HG02870 (cell line): ENCODE measurements around the gene CDKL1.

Experiments used
- ATAC-seq: cut with Tn5 transposase; IDR thresholded peaks from one replicate; pipeline ENCODE4 v1.9.1; 2021; ENCODE audit warnings: mild to moderate bottlenecking, moderate library complexity; ENCODE audit not compliant: unreplicated experiment

Gene CDKL1

GRCh38 chr14:50396631-50397389, at the start of gene CDKL1:
CDKL1 (minus strand) TSS chr14:50396881; CDS start chr14:50395868, 1,013 bp downstream.
- ATAC-seq: peak; percentile 46

GRCh38 chr14:50434528-50434927, 37.8 kb upstream of the CDKL1 start:
- no peak for ATAC-seq

- no peak for ATAC-seq
Measured at GRCh38 chr14:50432131-50432530, 35.5 kb upstream of the CDKL1 start.

GRCh38 chr14:50425816-50426215, 29.1 kb upstream of the CDKL1 start:
- no peak for ATAC-seq

- no peak for ATAC-seq
Measured at GRCh38 chr14:50425105-50425504, 28.4 kb upstream of the CDKL1 start.

- no peak for ATAC-seq
Measured at GRCh38 chr14:50423529-50423928, 26.8 kb upstream of the CDKL1 start.

GRCh38 chr14:50421499-50421898, 24.8 kb upstream of the CDKL1 start:
- ATAC-seq: no peak

- ATAC-seq: no peak
Measured at GRCh38 chr14:50417853-50418252, 21.2 kb upstream of the CDKL1 start.

- ATAC-seq: no peak
Measured at GRCh38 chr14:50410921-50411320, 14.2 kb upstream of the CDKL1 start.

- ATAC-seq: no peak
Measured at GRCh38 chr14:50410071-50410470, 13.4 kb upstream of the CDKL1 start.

- ATAC-seq: no peak
Measured at GRCh38 chr14:50407111-50407812, 10.6 kb upstream of the CDKL1 start.

- no peak for ATAC-seq
Measured at GRCh38 chr14:50403419-50403818, 6.7 kb upstream of the CDKL1 start.

GRCh38 chr14:50402965-50403364, 6.3 kb upstream of the CDKL1 start:
- ATAC-seq: no peak

GRCh38 chr14:50400461-50400860, 3.8 kb upstream of the CDKL1 start:
- ATAC-seq: no peak

- ATAC-seq: no peak
Measured at GRCh38 chr14:50399251-50400032, 2.8 kb upstream of the CDKL1 start.

GRCh38 chr14:50398189-50398580, 1.5 kb upstream of the CDKL1 start:
- ATAC-seq: no peak

- ATAC-seq: no peak
Measured at GRCh38 chr14:50397390-50398188, 908 bp upstream of the CDKL1 start.

- no peak for ATAC-seq
Measured at GRCh38 chr14:50395448-50395847, 1.2 kb downstream of the CDKL1 start.

GRCh38 chr14:50394713-50395112, 2.0 kb downstream of the CDKL1 start:
- no peak for ATAC-seq

- ATAC-seq: no peak
Measured at GRCh38 chr14:50389668-50390441, 6.8 kb downstream of the CDKL1 start.
